Measurements from ENCODE around the gene CDH13.

Gene CDH13

GRCh38 chr16:83743720-83744119, 1117.0 kb downstream of the CDH13 start:
- no peak for DNase-seq

GRCh38 chr16:83744441-83744981, 1117.7 kb downstream of the CDH13 start:
- no peak for DNase-seq

GRCh38 chr16:83746611-83747010, 1119.8 kb downstream of the CDH13 start:
- no peak for DNase-seq

GRCh38 chr16:83747936-83748335, 1121.2 kb downstream of the CDH13 start:
- DNase-seq = no peak

GRCh38 chr16:83755391-83755790, 1128.6 kb downstream of the CDH13 start:
- no peak for DNase-seq

GRCh38 chr16:83762141-83762991, 1135.6 kb downstream of the CDH13 start:
- no peak for DNase-seq

GRCh38 chr16:83762992-83763358, 1136.2 kb downstream of the CDH13 start:
- DNase-seq = no peak

GRCh38 chr16:83768986-83769385, 1142.2 kb downstream of the CDH13 start:
- DNase-seq = no peak

GRCh38 chr16:83769397-83770008, 1142.7 kb downstream of the CDH13 start:
- DNase-seq = no peak

GRCh38 chr16:83771306-83771942, 1144.7 kb downstream of the CDH13 start:
- DNase-seq = no peak

GRCh38 chr16:83772806-83773205, 1146.0 kb downstream of the CDH13 start:
- no peak for DNase-seq

GRCh38 chr16:83774066-83774465, 1147.3 kb downstream of the CDH13 start:
- no peak for DNase-seq

- no peak for DNase-seq
These were observed 1150.2 kb downstream of the CDH13 start for GRCh38 chr16:83776944-83777343.

- DNase-seq = no peak
These were observed 1153.1 kb downstream of the CDH13 start for GRCh38 chr16:83779886-83780285.

GRCh38 chr16:83785455-83785854, 1158.7 kb downstream of the CDH13 start:
- DNase-seq = no peak

GRCh38 chr16:83789642-83790401, 1163.1 kb downstream of the CDH13 start:
- no peak for DNase-seq

GRCh38 chr16:83791916-83792315, 1165.1 kb downstream of the CDH13 start:
- DNase-seq = no peak

- no peak for DNase-seq
These were observed 1165.6 kb downstream of the CDH13 start for GRCh38 chr16:83792391-83792790.

GRCh38 chr16:83793179-83793578, 1166.4 kb downstream of the CDH13 start:
- DNase-seq = no peak

- DNase-seq = no peak
These were observed 1168.2 kb downstream of the CDH13 start for GRCh38 chr16:83794860-83795554.

GRCh38 chr16:83797013-83797412, 1170.2 kb downstream of the CDH13 start:
- DNase-seq = no peak

- DNase-seq = no peak
These were observed 1172.6 kb downstream of the CDH13 start for GRCh38 chr16:83799336-83799735.
